Measurements from ENCODE around the gene SHBG. TPM values are rescaled to one million over a fixed set of nuclear protein-coding genes. Genes with fewer than 3 reads are reported as not detected.

Gene SHBG
- total RNA-seq, 1 experiment from 2014 or later: 0.35 TPM

GRCh38 chr17:7655541-7655840 lies 25.6 kb downstream of the SHBG start:
- Mint-ChIP-seq H3K27me3 (ENCODE audit: insufficient read depth, unreplicated experiment) (peaks cover 66% of the 10 kb centered on the region), H3K36me3 (ENCODE audit: insufficient read depth, unreplicated experiment) (peaks cover 5% of the 10 kb centered on the region), H3K4me3 (ENCODE audit: unreplicated experiment) (no peak overlapping the region), H3K27ac (ENCODE audit: low read depth, unreplicated experiment) (no peak overlapping the region), H3K9me3 (ENCODE audit: unreplicated experiment) (no peaks in the 10 kb centered on the region), H3K4me1 (ENCODE audit: insufficient read depth, unreplicated experiment) (peaks cover 13% of the 10 kb centered on the region)
- DNase-seq (ENCODE audit: unreplicated experiment): no peak
- TF ChIP-seq, protein P1, sequence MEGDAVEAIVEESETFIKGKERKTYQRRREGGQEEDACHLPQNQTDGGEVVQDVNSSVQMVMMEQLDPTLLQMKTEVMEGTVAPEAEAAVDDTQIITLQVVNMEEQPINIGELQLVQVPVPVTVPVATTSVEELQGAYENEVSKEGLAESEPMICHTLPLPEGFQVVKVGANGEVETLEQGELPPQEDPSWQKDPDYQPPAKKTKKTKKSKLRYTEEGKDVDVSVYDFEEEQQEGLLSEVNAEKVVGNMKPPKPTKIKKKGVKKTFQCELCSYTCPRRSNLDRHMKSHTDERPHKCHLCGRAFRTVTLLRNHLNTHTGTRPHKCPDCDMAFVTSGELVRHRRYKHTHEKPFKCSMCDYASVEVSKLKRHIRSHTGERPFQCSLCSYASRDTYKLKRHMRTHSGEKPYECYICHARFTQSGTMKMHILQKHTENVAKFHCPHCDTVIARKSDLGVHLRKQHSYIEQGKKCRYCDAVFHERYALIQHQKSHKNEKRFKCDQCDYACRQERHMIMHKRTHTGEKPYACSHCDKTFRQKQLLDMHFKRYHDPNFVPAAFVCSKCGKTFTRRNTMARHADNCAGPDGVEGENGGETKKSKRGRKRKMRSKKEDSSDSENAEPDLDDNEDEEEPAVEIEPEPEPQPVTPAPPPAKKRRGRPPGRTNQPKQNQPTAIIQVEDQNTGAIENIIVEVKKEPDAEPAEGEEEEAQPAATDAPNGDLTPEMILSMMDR (IDR thresholded peaks at IDR 0.05; ENCODE audit: unreplicated experiment): no peak
- ChIA-PET CTCF (no interaction called here), POLR2A (no interaction called here)
- intact Hi-C loops (cut with micrococcal nuclease): no loop called here
- no TSS peak for BruUV-seq (replicated peaks)

DNA sequence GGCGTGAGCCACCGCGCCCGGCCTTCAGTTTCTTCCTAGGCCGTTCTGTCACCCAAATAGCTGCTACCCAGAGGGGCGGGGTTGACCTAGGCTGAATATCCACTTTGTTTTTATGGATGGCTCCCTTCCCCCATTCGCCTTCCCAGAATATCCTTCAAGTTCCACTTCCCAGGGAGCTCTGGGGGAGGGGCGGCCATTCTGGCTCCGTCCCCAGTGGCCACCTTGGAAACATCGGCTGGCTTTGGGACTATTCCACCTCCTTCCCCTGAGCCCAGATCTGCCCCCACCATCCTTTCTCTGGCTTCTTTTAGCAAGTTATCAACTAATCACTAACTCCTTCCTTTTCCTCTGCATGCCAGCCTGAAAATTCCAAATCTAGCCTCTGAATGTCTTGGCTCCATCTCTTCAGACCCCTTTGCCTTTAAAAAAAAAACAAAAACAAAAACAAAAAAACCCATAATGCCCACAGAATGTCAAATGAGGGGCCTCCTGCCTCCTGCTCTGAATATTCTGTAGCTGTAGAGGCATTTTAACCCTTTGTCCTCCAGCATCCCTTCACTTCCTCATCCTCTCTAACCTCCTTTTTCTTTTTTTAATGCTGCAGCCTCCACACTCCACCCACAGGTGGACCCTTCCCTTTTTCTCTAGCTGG lies 27.1 kb downstream of the SHBG start:
- TF ChIP-seq, protein P1 (IDR thresholded peaks at IDR 0.05; ENCODE audit: unreplicated experiment): no peak
- intact Hi-C loops (cut with micrococcal nuclease): no loop called here
- H3K36me3 Mint-ChIP-seq (ENCODE audit: insufficient read depth, unreplicated experiment): no peaks in the 10 kb centered on the region
- BruUV-seq (replicated peaks): no TSS peak
- CTCF ChIA-PET: interaction anchor here (0.6 to 1.6 kb wide), 4 partner anchors 10 to 31 kb away, joined by 3 to 4 read pairs (median 4); no protein-coding TSS in a partner anchor
- H3K4me3 Mint-ChIP-seq (ENCODE audit: unreplicated experiment): no peak overlapping the region
- H3K27ac Mint-ChIP-seq (ENCODE audit: low read depth, unreplicated experiment): no peak overlapping the region
- POLR2A ChIA-PET: interaction anchor here (1.8 kb wide), 1 partner anchor 29 kb away, joined by 5 read pairs; no protein-coding TSS in a partner anchor
- DNase-seq (ENCODE audit: unreplicated experiment): no peak
- H3K4me1 Mint-ChIP-seq (ENCODE audit: insufficient read depth, unreplicated experiment): peaks cover 6% of the 10 kb centered on the region
- H3K27me3 Mint-ChIP-seq (ENCODE audit: insufficient read depth, unreplicated experiment): peaks cover 50% of the 10 kb centered on the region
- no peaks in the 10 kb centered on the region for H3K9me3 Mint-ChIP-seq (ENCODE audit: unreplicated experiment)

- H3K9me3 Mint-ChIP-seq (ENCODE audit: unreplicated experiment): no peaks in the 10 kb centered on the region
- no peak overlapping the region for H3K4me3 Mint-ChIP-seq (ENCODE audit: unreplicated experiment)
- BruUV-seq (replicated peaks): no TSS peak
- ChIA-PET CTCF (interaction anchor here (0.6 to 1.4 kb wide), 5 partner anchors 8 to 77 kb away, joined by 3 to 4 read pairs (median 3); partner anchors contain the start of gene SAT2), POLR2A (interaction anchor here (0.6 to 1.4 kb wide), 2 partner anchors 8 to 543 kb away, joined by 3 to 4 read pairs; no protein-coding TSS in a partner anchor)
- H3K27ac Mint-ChIP-seq (ENCODE audit: low read depth, unreplicated experiment): no peak overlapping the region
- peaks cover 50% of the 10 kb centered on the region for H3K36me3 Mint-ChIP-seq (ENCODE audit: insufficient read depth, unreplicated experiment)
- no peaks in the 10 kb centered on the region for H3K4me1 Mint-ChIP-seq (ENCODE audit: insufficient read depth, unreplicated experiment)
- no peak for DNase-seq (ENCODE audit: unreplicated experiment)
- intact Hi-C loops (cut with micrococcal nuclease): no loop called here
- H3K27me3 Mint-ChIP-seq (ENCODE audit: insufficient read depth, unreplicated experiment): no peaks in the 10 kb centered on the region
- TF ChIP-seq, protein P1 (IDR thresholded peaks at IDR 0.05; ENCODE audit: unreplicated experiment): no peak
These were observed 37.9 kb downstream of the SHBG start for GRCh38 chr17:7667656-7668406.

GRCh38 chr17:7668482-7668881 lies 38.5 kb downstream of the SHBG start:
- TF ChIP-seq, protein P1 (IDR thresholded peaks at IDR 0.05; ENCODE audit: unreplicated experiment): no peak
- Mint-ChIP-seq H3K9me3 (ENCODE audit: unreplicated experiment) (peaks cover under 1% of the 10 kb centered on the region), H3K4me3 (ENCODE audit: unreplicated experiment) (no peak overlapping the region), H3K27ac (ENCODE audit: low read depth, unreplicated experiment) (no peak overlapping the region), H3K27me3 (ENCODE audit: insufficient read depth, unreplicated experiment) (no peaks in the 10 kb centered on the region), H3K4me1 (ENCODE audit: insufficient read depth, unreplicated experiment) (no peaks in the 10 kb centered on the region), H3K36me3 (ENCODE audit: insufficient read depth, unreplicated experiment) (peaks cover 57% of the 10 kb centered on the region)
- no TSS peak for BruUV-seq (replicated peaks)
- ChIA-PET POLR2A (no interaction called here), CTCF (interaction anchor here (0.6 to 0.8 kb wide), 2 partner anchors 9 to 67 kb away, joined by 3 read pairs; no protein-coding TSS in a partner anchor)
- no peak for DNase-seq (ENCODE audit: unreplicated experiment)
- intact Hi-C loops (cut with micrococcal nuclease): no loop called here

All from MCF 10A (cell line).